HG02938 (cell line): Measurements from ENCODE around the gene WDR86.

Experiments
- ATAC-seq: cut with Tn5 transposase; IDR thresholded peaks from one replicate; pipeline ENCODE4 v1.9.1; 2021; ENCODE audit warnings: mild to moderate bottlenecking, moderate library complexity; ENCODE audit not compliant: unreplicated experiment

WDR86 gene

GRCh38 chr7:151428378-151429236 lies 18.8 kb upstream of the WDR86 start:
- no peak for ATAC-seq

- ATAC-seq: no peak
Measured at GRCh38 chr7:151427705-151428377, 18.0 kb upstream of the WDR86 start.

GRCh38 chr7:151426904-151427704 lies 17.3 kb upstream of the WDR86 start:
- ATAC-seq: no peak

DNA sequence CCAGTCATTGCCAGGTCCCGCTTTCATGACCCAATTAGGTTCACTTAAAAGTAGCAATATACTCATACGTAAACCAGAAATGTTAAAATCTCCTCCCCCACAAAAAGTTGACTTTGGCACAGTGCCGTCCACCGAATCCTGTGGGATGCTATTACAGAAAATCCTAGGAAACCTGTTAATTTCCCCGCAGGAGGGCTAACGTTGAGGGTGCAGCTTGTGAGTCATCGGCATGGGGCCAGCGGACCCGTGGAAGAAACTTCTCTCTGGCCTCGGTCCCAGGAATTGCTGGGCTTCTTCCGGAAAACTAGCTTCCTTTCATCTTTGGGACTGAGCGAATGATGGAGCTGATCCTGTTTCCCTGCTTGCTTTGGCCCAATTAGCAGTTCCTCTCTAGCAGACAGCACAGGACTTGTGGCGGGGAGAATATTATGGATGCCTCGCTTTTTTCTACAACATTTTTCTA lies 16.6 kb upstream of the WDR86 start:
- ATAC-seq: no peak

DNA sequence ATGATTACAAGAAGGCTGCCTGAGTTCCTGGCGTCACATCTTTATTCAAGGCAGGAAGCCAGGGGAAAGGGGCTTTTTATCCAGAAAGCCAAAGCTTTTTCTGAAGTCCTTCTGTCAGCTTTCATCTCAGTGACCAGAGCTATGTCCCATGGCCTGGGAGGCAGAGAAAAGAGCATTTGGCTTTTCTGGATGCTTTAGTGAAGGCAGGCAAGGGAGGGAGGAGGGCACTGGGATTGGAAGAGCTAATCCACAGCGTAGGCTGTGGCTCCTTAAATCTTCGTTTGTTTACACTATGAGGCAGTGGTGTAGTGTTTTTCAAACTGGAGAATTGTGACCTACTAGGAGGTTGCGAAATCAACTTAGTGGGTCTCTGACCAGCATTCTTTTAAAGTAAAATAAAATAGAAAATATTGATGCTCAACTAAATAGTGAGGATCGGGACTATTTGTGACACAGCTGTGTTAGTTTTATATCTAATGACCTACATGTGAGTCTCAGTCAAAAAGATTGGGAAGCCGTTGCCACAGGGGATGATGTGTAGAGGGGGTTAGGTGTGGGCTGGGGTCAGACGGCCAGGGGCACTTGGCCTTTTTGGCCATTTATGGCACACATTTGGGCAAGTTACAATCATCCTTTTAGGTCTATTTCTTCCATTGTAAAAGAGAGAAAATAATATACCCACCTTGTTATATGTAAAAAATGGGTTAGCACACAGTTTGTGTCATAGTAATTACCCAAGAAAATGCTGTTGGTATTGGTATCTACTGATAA lies 16.0 kb upstream of the WDR86 start:
- no peak for ATAC-seq

DNA sequence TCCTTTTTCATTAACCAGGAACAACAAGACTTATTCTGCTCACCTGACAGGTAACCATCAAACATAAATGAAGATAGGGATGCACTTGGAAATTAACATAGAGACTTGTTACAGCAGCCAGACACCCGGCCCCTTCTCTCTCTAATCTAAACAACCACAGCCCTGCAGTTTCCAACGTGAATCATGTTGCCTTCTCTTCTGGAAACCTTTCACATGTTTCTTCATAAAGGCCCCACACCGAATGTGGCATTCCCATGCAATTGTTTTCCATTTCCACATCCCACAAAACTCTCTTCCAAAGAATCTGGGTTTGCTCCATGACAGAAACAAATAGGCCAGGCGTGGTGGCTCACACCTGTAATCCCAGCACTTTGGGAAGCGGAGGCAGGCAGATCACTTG lies 15.0 kb upstream of the WDR86 start:
- ATAC-seq: no peak

DNA sequence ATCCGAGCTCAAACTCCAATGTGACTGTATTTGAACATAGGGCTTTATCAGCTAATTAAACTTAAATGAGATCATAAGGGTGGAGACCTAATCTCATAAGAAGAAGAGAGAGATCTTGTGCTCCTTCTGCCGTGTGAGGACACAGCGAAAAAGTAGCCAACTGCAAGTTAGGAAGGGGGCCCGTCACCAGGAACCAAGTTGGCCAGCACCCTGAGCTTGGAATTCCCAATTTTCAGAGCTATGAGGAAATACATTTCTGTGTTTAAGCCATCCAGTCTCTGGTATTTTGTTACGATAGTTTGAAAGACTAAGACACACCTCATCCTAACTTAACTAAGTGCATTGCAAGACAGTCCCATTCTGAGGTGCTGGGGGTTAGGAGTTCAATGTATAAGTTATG lies 14.1 kb upstream of the WDR86 start:
- no peak for ATAC-seq

- ATAC-seq: no peak
Measured at GRCh38 chr7:151423226-151423625, 13.4 kb upstream of the WDR86 start.

- no peak for ATAC-seq
Measured at GRCh38 chr7:151422212-151422611, 12.4 kb upstream of the WDR86 start.

- no peak for ATAC-seq
Measured at GRCh38 chr7:151420144-151420543, 10.3 kb upstream of the WDR86 start.

DNA sequence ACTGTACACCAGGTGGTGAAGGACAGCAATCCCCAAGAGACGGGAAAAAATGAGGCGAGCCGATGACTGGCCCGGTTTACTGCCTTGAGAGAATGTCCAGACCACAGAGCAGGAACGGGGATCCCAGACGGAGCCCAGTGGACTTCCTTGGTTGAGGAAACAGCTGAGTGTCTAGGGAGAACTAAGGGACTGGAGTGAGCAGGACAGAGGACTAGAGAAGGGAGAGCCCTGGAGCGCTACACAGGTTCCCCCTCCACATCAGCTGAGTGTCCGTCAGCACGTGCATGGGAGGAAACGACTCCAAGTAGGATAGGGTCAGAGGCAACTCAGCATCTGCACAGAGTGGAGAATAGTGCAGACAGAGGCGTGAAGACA lies 7.1 kb upstream of the WDR86 start:
- no peak for ATAC-seq

GRCh38 chr7:151416112-151416940 lies 6.5 kb upstream of the WDR86 start:
- no peak for ATAC-seq

DNA sequence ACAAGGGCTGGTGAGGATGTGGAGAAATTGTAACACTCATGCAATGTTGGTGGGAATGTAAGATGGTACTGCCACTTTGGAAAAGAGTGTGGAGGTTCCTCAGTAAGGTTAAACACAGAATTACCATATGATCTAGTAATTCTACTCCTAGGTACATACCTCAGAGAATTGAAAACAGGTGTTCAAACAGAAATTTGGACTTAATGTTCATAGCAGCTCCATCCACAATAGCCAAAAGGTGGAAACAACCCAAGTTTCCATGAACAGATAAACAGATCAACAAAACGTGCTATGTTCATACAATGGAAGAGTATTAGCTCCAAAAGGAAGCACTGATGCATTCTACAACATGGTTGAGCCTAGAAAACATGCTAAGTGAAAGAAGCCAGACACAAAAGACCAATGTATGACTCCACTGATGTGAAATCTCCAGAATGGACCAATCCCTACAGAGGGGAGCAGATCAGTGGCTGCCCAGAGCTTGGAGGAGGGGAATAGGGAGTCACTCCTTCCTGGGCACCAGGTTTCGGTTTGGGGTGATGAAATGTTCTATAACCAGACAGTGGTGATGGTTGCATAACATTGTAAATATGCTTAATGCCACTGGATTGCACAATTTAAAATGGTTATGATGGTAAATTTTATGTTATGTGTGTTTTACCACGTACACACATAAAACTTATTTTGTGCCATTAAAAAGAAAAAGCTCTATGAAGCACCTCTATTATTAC lies 5.7 kb upstream of the WDR86 start:
- ATAC-seq: no peak

DNA sequence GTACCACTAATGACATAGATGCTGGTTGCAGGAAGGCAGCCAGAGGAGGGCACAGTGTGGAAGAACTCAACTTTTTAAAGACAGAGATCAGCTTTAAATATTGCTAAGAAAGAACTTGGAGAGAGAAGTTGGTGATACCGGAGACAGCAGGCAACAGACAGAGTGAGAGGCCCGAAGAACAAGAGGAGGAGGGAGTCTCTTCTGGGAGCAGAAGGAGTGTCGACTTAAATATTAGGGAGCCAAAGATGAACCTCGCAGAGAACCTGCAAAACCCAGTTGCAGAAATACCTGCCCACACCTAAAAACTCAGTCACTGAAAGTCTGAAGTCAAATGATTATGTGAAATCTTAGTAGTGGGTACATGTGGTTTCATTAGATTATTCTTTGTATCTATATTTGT lies 3.4 kb upstream of the WDR86 start:
- ATAC-seq: no peak

GRCh38 chr7:151412318-151412717 lies 2.5 kb upstream of the WDR86 start:
- no peak for ATAC-seq

DNA sequence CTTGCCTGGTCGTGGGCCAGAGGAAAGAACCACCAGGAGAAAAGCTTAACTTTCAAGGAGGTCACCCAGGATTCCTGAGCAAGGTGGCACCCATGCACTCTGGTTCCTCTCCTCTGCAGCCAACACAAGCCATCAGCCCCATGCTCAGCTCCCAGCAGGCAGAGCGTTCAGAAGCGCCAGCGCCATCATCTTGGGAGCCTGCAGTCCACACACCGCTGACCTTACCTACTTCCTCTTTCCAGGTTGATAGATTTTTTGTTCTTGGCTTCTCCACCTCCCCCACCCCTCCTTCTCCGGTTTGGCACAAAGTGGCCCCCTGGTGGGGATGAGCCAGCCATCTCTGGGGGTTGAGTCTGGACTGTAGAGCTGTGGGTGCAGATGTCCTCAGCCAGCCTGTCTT lies 1.7 kb upstream of the WDR86 start:
- ATAC-seq: no peak

- ATAC-seq: no peak
Measured at GRCh38 chr7:151410405-151411390, 860 bp upstream of the WDR86 start.
